Mesendoderm (in vitro differentiated cells): Measurements from ENCODE around the gene CLIP4.

ENCODE experiments used
- DNase-seq: peaks from one replicate; pipeline ENCODE4 v3.0.0; 2013
- H2AK5ac ChIP-seq: 2 replicates; pipeline ENCODE4 v1.6.1; 2013; ENCODE audit warnings: low read length, inconsistent platforms
- H2BK120ac ChIP-seq: 2 replicates; pipeline ENCODE4 v1.6.1; 2013; ENCODE audit warnings: low read depth, mild to moderate bottlenecking, low read length, moderate library complexity, mixed read lengths
- H2BK15ac ChIP-seq: replicated peaks from 2 replicates; pipeline ENCODE4 v1.6.1; 2013; ENCODE audit warnings: low read depth, mild to moderate bottlenecking, moderate library complexity
- H2BK5ac ChIP-seq: 2 replicates; pipeline ENCODE4 v1.6.1; 2013; ENCODE audit warnings: low read length, inconsistent platforms
- H3K18ac ChIP-seq: 2 replicates; pipeline ENCODE4 v1.6.1; 2013; ENCODE audit warnings: mild to moderate bottlenecking, low read length, mixed read lengths
- H3K23ac ChIP-seq: one replicate; pipeline ENCODE4 v1.6.1; 2013; ENCODE audit warnings: low read length
- H3K27ac ChIP-seq: 2 replicates; pipeline ENCODE4 v1.5.1; 2013; ENCODE audit warnings: low read depth, mild to moderate bottlenecking, inconsistent platforms, low read length, moderate library complexity
- H3K27me3 ChIP-seq: 2 replicates; pipeline ENCODE4 v1.6.1; 2013; ENCODE audit warnings: low read length, control low read depth, mild to moderate bottlenecking, inconsistent platforms; ENCODE audit not compliant: insufficient read depth, poor library complexity
- H3K36me3 ChIP-seq: 2 replicates; pipeline ENCODE4 v1.6.1; 2013; ENCODE audit warnings: low read length, inconsistent platforms; ENCODE audit not compliant: control insufficient read depth, insufficient read depth
- H3K4ac ChIP-seq: one replicate; pipeline ENCODE4 v1.6.1; 2013; ENCODE audit warnings: low read depth, mild to moderate bottlenecking, low read length, moderate library complexity
- H3K4me1 ChIP-seq: 2 replicates; pipeline ENCODE4 v1.6.1; 2013; ENCODE audit warnings: low read depth, low read length, inconsistent platforms; ENCODE audit not compliant: control insufficient read depth
- H3K4me2 ChIP-seq: 2 replicates; pipeline ENCODE4 v1.6.1; 2013; ENCODE audit warnings: low read length
- H3K4me3 ChIP-seq: 2 replicates; pipeline ENCODE4 v1.5.1; 2013; ENCODE audit warnings: mild to moderate bottlenecking, low read length
- H3K56ac ChIP-seq: one replicate; pipeline ENCODE4 v1.6.1; 2013; ENCODE audit warnings: low read length
- H3K79me1 ChIP-seq: 2 replicates; pipeline ENCODE4 v1.6.1; 2013; ENCODE audit warnings: low read length, inconsistent platforms
- H3K79me2 ChIP-seq: 2 replicates; pipeline ENCODE4 v1.6.1; 2013; ENCODE audit warnings: mild to moderate bottlenecking, low read length; ENCODE audit not compliant: control insufficient read depth, insufficient read depth
- H3K9ac ChIP-seq: 2 replicates; pipeline ENCODE4 v1.6.1; 2013; ENCODE audit warnings: low read length, inconsistent platforms
- H4K5ac ChIP-seq: one replicate; pipeline ENCODE4 v1.6.1; 2013; ENCODE audit warnings: low read length
- H4K8ac ChIP-seq: one replicate; pipeline ENCODE4 v1.6.1; 2013; ENCODE audit warnings: low read depth, mild to moderate bottlenecking, control low read depth, low read length, moderate library complexity
- WGBS: extraction: QIAGEN DNeasy Blood & Tissue Kit; methylation state at CpG from one replicate; pipeline ENCODE4 v1.1.7; 2013; ENCODE audit warnings: low lambda C conversion rate, missing lambda C conversion rate; ENCODE audit not compliant: insufficient coverage; ENCODE audit errors: extremely low coverage; 5-methylcytosine and 5-hydroxymethylcytosine counted together

The CLIP4 gene

DNA sequence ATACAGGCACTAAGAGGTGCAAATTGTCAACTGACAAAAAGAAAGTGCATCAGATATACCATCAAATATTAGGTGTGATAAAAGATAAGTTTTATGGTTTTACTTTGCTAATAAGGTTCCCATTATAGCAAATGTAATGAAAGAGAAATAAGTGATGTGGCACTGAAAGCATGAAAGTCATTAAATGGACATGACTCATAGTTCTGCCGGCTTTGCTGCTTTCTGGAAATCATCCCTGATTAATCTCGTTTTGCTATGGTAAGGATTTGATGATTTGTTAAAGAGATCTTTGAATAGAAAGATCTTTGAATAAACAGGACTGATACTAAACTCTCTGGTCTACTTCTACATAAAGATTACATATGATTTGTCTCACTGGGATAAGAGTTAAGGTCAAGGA lies 72.7 kb downstream of the CLIP4 start:
- Histone ChIP-seq H2BK120ac (no peak overlapping the region), H3K4me2 (no peak overlapping the region), H3K56ac (no peak overlapping the region), H2BK15ac (no peak overlapping the region), H3K18ac (no peak overlapping the region), H4K5ac (no peak overlapping the region), H3K79me2 (no peaks in the 10 kb centered on the region), H2BK5ac (no peak overlapping the region), H3K79me1 (no peaks in the 10 kb centered on the region), H3K4me1 (no peaks in the 10 kb centered on the region), H2AK5ac (no peak overlapping the region), H3K36me3 (no peaks in the 10 kb centered on the region), H3K27me3 (peaks cover 1% of the 10 kb centered on the region), H3K4ac (no peak overlapping the region), H4K8ac (no peak overlapping the region), H3K27ac (no peak overlapping the region), H3K9ac (no peak overlapping the region), H3K4me3 (no peak overlapping the region), H3K23ac (no peak overlapping the region)
- no peak for DNase-seq
- no CpG with 5 or more reads among the region's 2 CpGs for whole genome bisulfite sequencing

DNA sequence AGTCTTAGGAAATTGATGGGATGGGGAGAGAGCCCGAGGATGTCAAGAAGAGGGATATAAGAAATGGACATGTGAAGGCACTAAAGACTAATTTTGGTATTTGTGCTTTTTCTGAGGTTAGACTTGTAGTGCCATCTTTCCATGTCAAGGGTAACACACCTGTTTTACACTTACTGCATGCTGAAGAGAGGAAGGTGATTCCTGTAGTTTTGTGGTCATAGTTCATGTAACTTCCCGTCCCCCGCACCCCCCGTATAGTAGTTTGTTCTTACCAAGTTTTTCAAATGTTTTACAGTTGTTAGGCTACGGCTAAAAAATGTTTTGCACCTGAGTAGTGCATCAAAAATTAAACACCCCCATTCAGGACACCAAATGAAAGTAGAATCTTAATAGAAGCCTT lies 73.8 kb downstream of the CLIP4 start:
- H3K27me3 ChIP-seq, result peaks cover 1% of the 10 kb centered on the region
- H4K8ac ChIP-seq, result no peak overlapping the region
- no peak overlapping the region for H3K56ac ChIP-seq
- WGBS, result no CpG with 5 or more reads among the region's 5 CpGs
- no peak overlapping the region for H4K5ac ChIP-seq
- H3K4me3 ChIP-seq, result no peak overlapping the region
- no peak overlapping the region for H3K18ac ChIP-seq
- DNase-seq, result no peak
- H3K4me2 ChIP-seq, result no peak overlapping the region
- no peak overlapping the region for H2BK15ac ChIP-seq
- H3K4me1 ChIP-seq, result no peaks in the 10 kb centered on the region
- no peak overlapping the region for H3K23ac ChIP-seq
- no peak overlapping the region for H3K9ac ChIP-seq
- no peak overlapping the region for H3K27ac ChIP-seq
- no peak overlapping the region for H2AK5ac ChIP-seq
- no peak overlapping the region for H3K4ac ChIP-seq
- H3K79me1 ChIP-seq, result no peaks in the 10 kb centered on the region
- no peaks in the 10 kb centered on the region for H3K79me2 ChIP-seq
- H2BK120ac ChIP-seq, result no peak overlapping the region
- H2BK5ac ChIP-seq, result no peak overlapping the region
- no peaks in the 10 kb centered on the region for H3K36me3 ChIP-seq

DNA sequence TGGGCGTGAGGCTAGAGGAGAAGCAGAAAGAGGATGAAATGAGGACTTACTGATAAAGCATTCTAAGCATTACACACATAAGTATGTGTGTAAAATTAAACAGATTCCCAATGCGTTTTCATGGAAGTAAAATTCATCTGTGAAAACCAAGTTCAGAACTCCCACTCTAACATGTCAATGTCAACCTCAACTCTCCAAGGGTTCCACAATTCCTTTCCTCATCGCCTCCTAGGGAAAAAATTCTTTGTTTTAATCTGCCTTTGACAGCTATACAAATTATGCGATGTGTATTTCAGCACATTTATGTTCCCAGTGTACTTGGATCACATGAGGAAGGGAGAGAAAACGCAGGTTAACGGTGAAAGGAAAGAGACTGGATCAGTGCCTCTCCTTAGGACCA lies 76.6 kb downstream of the CLIP4 start:
- H4K5ac ChIP-seq, result no peak overlapping the region
- no CpG with 5 or more reads among the region's 6 CpGs for WGBS
- H3K27me3 ChIP-seq, result peaks cover 1% of the 10 kb centered on the region
- H3K23ac ChIP-seq, result no peak overlapping the region
- H3K36me3 ChIP-seq, result no peaks in the 10 kb centered on the region
- no peak overlapping the region for H2BK5ac ChIP-seq
- H3K79me1 ChIP-seq, result no peaks in the 10 kb centered on the region
- H3K56ac ChIP-seq, result no peak overlapping the region
- no peak overlapping the region for H3K4ac ChIP-seq
- no peak overlapping the region for H3K18ac ChIP-seq
- H3K9ac ChIP-seq, result no peak overlapping the region
- no peak overlapping the region for H2BK120ac ChIP-seq
- H2BK15ac ChIP-seq, result no peak overlapping the region
- no peak overlapping the region for H3K4me3 ChIP-seq
- no peak for DNase-seq
- H2AK5ac ChIP-seq, result no peak overlapping the region
- H3K27ac ChIP-seq, result no peak overlapping the region
- H3K4me1 ChIP-seq, result no peaks in the 10 kb centered on the region
- no peak overlapping the region for H4K8ac ChIP-seq
- H3K79me2 ChIP-seq, result no peaks in the 10 kb centered on the region
- no peak overlapping the region for H3K4me2 ChIP-seq

DNA sequence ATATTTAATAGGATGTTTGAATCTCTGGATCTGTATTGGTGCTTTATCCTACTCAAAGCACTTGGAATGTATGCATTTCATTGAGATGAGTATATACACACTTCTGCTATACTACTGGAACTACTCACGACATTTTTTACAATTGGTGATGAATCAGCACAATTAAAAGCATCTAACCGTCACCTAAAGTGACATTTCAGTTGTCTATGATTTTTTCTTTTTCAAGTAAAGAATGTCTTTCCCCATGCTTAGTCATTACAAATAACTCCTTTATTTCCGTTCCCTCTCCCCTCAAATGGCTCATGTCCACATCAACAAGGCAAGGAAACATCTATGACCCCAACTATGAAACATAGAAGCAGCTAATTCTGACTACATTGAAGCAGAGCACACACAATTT lies 77.3 kb downstream of the CLIP4 start:
- Histone ChIP-seq H4K8ac (no peak overlapping the region), H4K5ac (no peak overlapping the region), H3K27me3 (peaks cover 1% of the 10 kb centered on the region), H2BK15ac (no peak overlapping the region), H3K79me2 (no peaks in the 10 kb centered on the region), H3K36me3 (no peaks in the 10 kb centered on the region), H3K9ac (no peak overlapping the region), H3K27ac (no peak overlapping the region), H3K56ac (no peak overlapping the region), H2AK5ac (no peak overlapping the region), H2BK120ac (no peak overlapping the region), H2BK5ac (no peak overlapping the region), H3K4me3 (no peak overlapping the region), H3K4me1 (no peaks in the 10 kb centered on the region), H3K79me1 (no peaks in the 10 kb centered on the region), H3K18ac (no peak overlapping the region), H3K4ac (no peak overlapping the region), H3K4me2 (no peak overlapping the region), H3K23ac (no peak overlapping the region)
- no CpG with 5 or more reads among the region's 3 CpGs for WGBS
- DNase-seq, result no peak

DNA sequence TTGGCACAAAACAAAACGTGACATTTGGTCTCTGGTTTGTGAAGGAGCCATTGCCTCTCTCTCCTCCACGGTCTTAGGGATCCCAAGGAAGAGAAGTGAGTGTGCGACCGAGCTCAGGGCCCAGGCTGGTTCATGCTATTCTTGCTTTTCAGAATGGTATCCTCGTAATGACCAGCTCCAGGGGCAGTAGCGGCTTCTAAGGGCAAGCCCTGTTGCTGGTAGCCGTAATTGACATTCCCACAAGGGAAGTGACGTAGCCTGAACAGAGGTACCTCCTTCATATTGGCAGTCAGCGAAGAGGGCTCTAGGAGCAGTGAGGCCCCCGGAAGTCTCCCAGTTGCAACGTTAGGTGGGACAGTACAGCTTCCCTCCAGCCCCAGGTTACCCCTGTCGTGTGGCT lies 77.9 kb downstream of the CLIP4 start:
- H3K79me1 ChIP-seq, result no peaks in the 10 kb centered on the region

DNA sequence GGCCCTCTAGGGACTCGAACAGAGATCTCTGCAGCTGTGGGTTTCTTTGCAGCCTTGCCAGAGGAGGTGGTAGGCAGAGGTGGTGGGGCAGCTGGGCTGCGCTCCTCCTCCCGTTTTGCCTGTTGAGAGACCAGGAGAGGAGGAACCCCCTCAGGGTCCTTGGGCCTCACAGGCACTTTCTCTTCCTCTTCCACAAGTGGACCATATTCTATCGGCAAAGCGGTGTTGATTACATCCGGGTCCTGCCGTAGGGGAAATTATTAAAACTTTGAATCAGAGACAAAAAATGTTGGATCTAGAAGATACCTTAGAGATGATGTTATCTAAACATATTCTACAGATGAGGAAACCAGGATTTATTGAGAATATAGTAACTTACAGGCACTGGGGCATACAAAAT lies 78.5 kb downstream of the CLIP4 start:
- no peak overlapping the region for H4K8ac ChIP-seq
- no peak overlapping the region for H3K23ac ChIP-seq
- H2AK5ac ChIP-seq, result no peak overlapping the region
- H3K56ac ChIP-seq, result no peak overlapping the region
- no peaks in the 10 kb centered on the region for H3K79me2 ChIP-seq
- H3K27me3 ChIP-seq, result peaks cover 1% of the 10 kb centered on the region
- H3K4me2 ChIP-seq, result no peak overlapping the region
- no peak overlapping the region for H2BK120ac ChIP-seq
- H3K9ac ChIP-seq, result no peak overlapping the region
- WGBS, result no CpG with 5 or more reads among the region's 7 CpGs
- no peak overlapping the region for H3K4me3 ChIP-seq
- no peak overlapping the region for H3K18ac ChIP-seq
- no peak for DNase-seq
- H3K79me1 ChIP-seq, result no peaks in the 10 kb centered on the region
- no peak overlapping the region for H3K4ac ChIP-seq
- no peaks in the 10 kb centered on the region for H3K36me3 ChIP-seq
- H2BK15ac ChIP-seq, result no peak overlapping the region
- H2BK5ac ChIP-seq, result no peak overlapping the region
- no peak overlapping the region for H3K27ac ChIP-seq
- H3K4me1 ChIP-seq, result no peaks in the 10 kb centered on the region
- no peak overlapping the region for H4K5ac ChIP-seq

More for the DNA sequence above, 77.9 kb downstream of the CLIP4 start:
- Histone ChIP-seq H3K4ac (no peak overlapping the region), H4K5ac (no peak overlapping the region), H2BK5ac (no peak overlapping the region), H2BK15ac (no peak overlapping the region), H3K79me2 (no peaks in the 10 kb centered on the region), H3K56ac (no peak overlapping the region), H3K4me3 (no peak overlapping the region), H3K36me3 (no peaks in the 10 kb centered on the region), H2AK5ac (no peak overlapping the region), H3K4me2 (no peak overlapping the region), H3K18ac (no peak overlapping the region), H3K9ac (no peak overlapping the region), H3K23ac (no peak overlapping the region), H3K27me3 (peaks cover 1% of the 10 kb centered on the region), H4K8ac (no peak overlapping the region), H2BK120ac (no peak overlapping the region), H3K27ac (no peak overlapping the region), H3K4me1 (no peaks in the 10 kb centered on the region)
- no CpG with 5 or more reads among the region's 12 CpGs for WGBS
- no peak for DNase-seq
